Breast epithelium (tissue), 3 donors: ENCODE results near the gene NAALADL2.

Experiments
- CTCF ChIP-seq, 3 donors: fragments of 450-650 bp; IDR thresholded peaks; one replicate each; pipeline ENCODE4 v1.5.1; 2016 to 2017; ENCODE audit warnings: antibody characterized with exemption in 3 of 3, mild to moderate bottlenecking in 3 of 3, moderate library complexity in 3 of 3
- POLR2A ChIP-seq: fragments of 450-650 bp; IDR thresholded peaks from one replicate; pipeline ENCODE4 v1.6.1; 2016; ENCODE audit warnings: antibody characterized with exemption, mild to moderate bottlenecking, moderate library complexity
- POLR2AphosphoS5 ChIP-seq, 3 donors: sonication (generic); formaldehyde crosslinking; IDR thresholded peaks; one replicate each; pipeline ENCODE4 v1.6.1; 2017; ENCODE audit warnings: antibody characterized with exemption in 3 of 3

- TF ChIP-seq CTCF (IDR thresholded peaks at IDR 0.05), result no peak
- TF ChIP-seq POLR2A, result no peak
- TF ChIP-seq POLR2AphosphoS5 (IDR thresholded peaks at IDR 0.05), result no peak
Measured at GRCh38 chr3:175077216-175077615, 218.1 kb downstream of the NAALADL2 start.
